Loucy (cell line): ENCODE data around the gene NAP1L1.

ENCODE experiments used
- H2AFZ ChIP-seq: fragments of 200-600 bp; sonication (generic); 2 replicates; pipeline ENCODE4 v1.6.0; 2016; ENCODE audit warnings: antibody characterized with exemption, mild to moderate bottlenecking, low read length, moderate library complexity
- H3F3A ChIP-seq: fragments of 200-600 bp; 2 replicates; pipeline ENCODE4 v1.6.0; 2016; ENCODE audit warnings: antibody characterized with exemption, low read depth, mild to moderate bottlenecking
- H3K27me3 ChIP-seq: fragments of 200-600 bp; sonication (generic); 2 replicates; pipeline ENCODE4 v1.6.1; 2014; ENCODE audit warnings: low read length, mild to moderate bottlenecking; ENCODE audit not compliant: insufficient read depth, poor library complexity, severe bottlenecking
- H3K36me3 ChIP-seq: fragments of 200-600 bp; sonication (generic); 2 replicates; pipeline ENCODE4 v1.6.1; 2016; ENCODE audit warnings: low read length; ENCODE audit not compliant: insufficient read depth
- H3K4me1 ChIP-seq: fragments of 200-600 bp; sonication (generic); 2 replicates; pipeline ENCODE4 v1.5.1; 2014; ENCODE audit warnings: low read length, mild to moderate bottlenecking; ENCODE audit not compliant: insufficient read depth, poor library complexity, severe bottlenecking
- H3K4me2 ChIP-seq: fragments of 200-600 bp; sonication (generic); 2 replicates; pipeline ENCODE4 v1.6.0; 2014; ENCODE audit warnings: antibody characterized with exemption, low read length, low read depth, mild to moderate bottlenecking; ENCODE audit not compliant: poor library complexity, severe bottlenecking
- H3K4me3 ChIP-seq: fragments of 200-600 bp; sonication (generic); 2 replicates; pipeline ENCODE4 v1.5.1; 2014; ENCODE audit warnings: low read length, mild to moderate bottlenecking, mixed read lengths; ENCODE audit not compliant: poor library complexity, severe bottlenecking
- H3K79me2 ChIP-seq: fragments of 200-600 bp; sonication (generic); 2 replicates; pipeline ENCODE4 v1.6.1; 2014; ENCODE audit warnings: low read length; ENCODE audit not compliant: insufficient read depth
- H3K9ac ChIP-seq: fragments of 200-600 bp; sonication (generic); 2 replicates; pipeline ENCODE4 v1.6.0; 2014; ENCODE audit warnings: mild to moderate bottlenecking, low read depth, low read length, moderate library complexity; ENCODE audit not compliant: poor library complexity, severe bottlenecking
- H3K9me2 ChIP-seq: fragments of 200-600 bp; sonication (generic); replicated peaks from 2 replicates; pipeline ENCODE4 v1.6.1; 2016; ENCODE audit warnings: low read depth, low read length, mixed read lengths
- H3K9me3 ChIP-seq: fragments of 200-600 bp; sonication (generic); 2 replicates; pipeline ENCODE4 v1.6.1; 2014; ENCODE audit warnings: mild to moderate bottlenecking, antibody characterized with exemption, low read length, low read depth; ENCODE audit not compliant: insufficient read depth
- H4K20me1 ChIP-seq: fragments of 200-600 bp; sonication (generic); 2 replicates; pipeline ENCODE4 v1.6.0; 2014; ENCODE audit warnings: antibody characterized with exemption, low read length, mild to moderate bottlenecking; ENCODE audit not compliant: insufficient read depth, poor library complexity, severe bottlenecking
- CTCF ChIP-seq: fragments of 200-600 bp; sonication (generic); conservative IDR thresholded peaks from 2 replicates; pipeline ENCODE4 v1.5.1; 2014; ENCODE audit warnings: mild to moderate bottlenecking, antibody characterized with exemption, low read length
- EZH2phosphoT487 ChIP-seq: fragments of 200-600 bp; IDR thresholded peaks from 2 replicates; pipeline ENCODE4 v1.6.1; 2018; ENCODE audit warnings: antibody characterized with exemption, mild to moderate bottlenecking, moderate library complexity, borderline replicate concordance

Gene NAP1L1

GRCh38 chr12:76109879-76110278, 25.4 kb upstream of the NAP1L1 start:
- H4K20me1 ChIP-seq = no peaks in the 10 kb centered on the region
- H2AFZ ChIP-seq = no peak overlapping the region
- H3K9me3 ChIP-seq = no peaks in the 10 kb centered on the region
- H3K9ac ChIP-seq = no peak overlapping the region
- H3K36me3 ChIP-seq = no peaks in the 10 kb centered on the region
- H3K4me3 ChIP-seq = no peak overlapping the region
- H3K4me1 ChIP-seq = no peaks in the 10 kb centered on the region
- H3K27me3 ChIP-seq = no peaks in the 10 kb centered on the region
- H3K9me2 ChIP-seq = no peaks in the 10 kb centered on the region
- no peak overlapping the region for H3K4me2 ChIP-seq
- no peaks in the 10 kb centered on the region for H3F3A ChIP-seq
- TF ChIP-seq EZH2phosphoT487 (no peak), CTCF (no peak)
- H3K79me2 ChIP-seq = no peaks in the 10 kb centered on the region

GRCh38 chr12:76108356-76108755, 23.9 kb upstream of the NAP1L1 start:
- TF ChIP-seq EZH2phosphoT487 (no peak), CTCF (no peak)

GRCh38 chr12:76106631-76107030, 22.1 kb upstream of the NAP1L1 start:
- H3K4me3 ChIP-seq = no peak overlapping the region
- no peaks in the 10 kb centered on the region for H3K36me3 ChIP-seq
- H3K4me2 ChIP-seq = no peak overlapping the region
- H4K20me1 ChIP-seq = no peaks in the 10 kb centered on the region
- H3K27me3 ChIP-seq = no peaks in the 10 kb centered on the region
- no peaks in the 10 kb centered on the region for H3K9me3 ChIP-seq
- no peak overlapping the region for H3K9ac ChIP-seq
- no peak for TF ChIP-seq CTCF
- no peak for TF ChIP-seq EZH2phosphoT487
- no peak overlapping the region for H2AFZ ChIP-seq
- no peaks in the 10 kb centered on the region for H3K4me1 ChIP-seq
- H3F3A ChIP-seq = no peaks in the 10 kb centered on the region
- no peaks in the 10 kb centered on the region for H3K9me2 ChIP-seq
- H3K79me2 ChIP-seq = no peaks in the 10 kb centered on the region

More at GRCh38 chr12:76108356-76108755, 23.9 kb upstream of the NAP1L1 start:
- H3K36me3 ChIP-seq = no peaks in the 10 kb centered on the region
- H3K9ac ChIP-seq = no peak overlapping the region
- H2AFZ ChIP-seq = no peak overlapping the region
- H3K4me2 ChIP-seq = no peak overlapping the region
- H3F3A ChIP-seq = no peaks in the 10 kb centered on the region
- no peaks in the 10 kb centered on the region for H3K4me1 ChIP-seq
- H3K9me2 ChIP-seq = no peaks in the 10 kb centered on the region
- H3K79me2 ChIP-seq = no peaks in the 10 kb centered on the region
- H3K4me3 ChIP-seq = no peak overlapping the region
- H3K27me3 ChIP-seq = no peaks in the 10 kb centered on the region
- H3K9me3 ChIP-seq = no peaks in the 10 kb centered on the region
- H4K20me1 ChIP-seq = no peaks in the 10 kb centered on the region
